ENCODE measurements around the gene ZFAND6.

DNA sequence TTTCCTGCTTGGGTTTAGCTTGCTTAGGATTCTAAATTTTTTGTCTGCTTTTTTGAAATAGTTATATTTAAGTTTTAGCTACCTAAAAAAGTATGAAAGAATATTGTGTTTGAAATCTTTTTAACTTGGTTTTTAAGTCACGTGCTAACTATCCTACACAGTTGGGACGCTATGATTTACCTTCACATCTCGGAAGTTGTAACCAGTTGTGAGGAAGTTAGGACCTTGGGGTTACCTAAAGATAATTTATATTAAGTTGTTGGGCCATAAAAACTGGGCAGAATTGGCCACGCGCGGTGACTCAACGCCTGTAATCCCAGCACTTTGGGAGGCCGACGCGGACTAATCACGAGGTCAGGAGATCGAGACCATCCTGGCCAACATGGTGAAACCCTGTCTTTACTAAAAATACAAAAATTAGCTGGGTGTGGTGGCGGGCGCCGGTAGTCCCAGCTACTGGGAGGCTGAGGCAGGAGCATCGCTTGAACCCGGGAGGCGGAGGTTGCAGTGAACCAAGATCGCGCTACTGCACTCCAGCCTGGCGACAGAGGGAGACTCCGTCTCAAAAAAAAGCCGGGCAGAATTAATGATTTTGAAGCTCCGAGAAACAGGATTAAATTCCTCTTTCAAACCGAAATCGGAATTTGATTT, 1.0 kb downstream of the ZFAND6 start:
- TF ChIP-seq, protein P1, sequence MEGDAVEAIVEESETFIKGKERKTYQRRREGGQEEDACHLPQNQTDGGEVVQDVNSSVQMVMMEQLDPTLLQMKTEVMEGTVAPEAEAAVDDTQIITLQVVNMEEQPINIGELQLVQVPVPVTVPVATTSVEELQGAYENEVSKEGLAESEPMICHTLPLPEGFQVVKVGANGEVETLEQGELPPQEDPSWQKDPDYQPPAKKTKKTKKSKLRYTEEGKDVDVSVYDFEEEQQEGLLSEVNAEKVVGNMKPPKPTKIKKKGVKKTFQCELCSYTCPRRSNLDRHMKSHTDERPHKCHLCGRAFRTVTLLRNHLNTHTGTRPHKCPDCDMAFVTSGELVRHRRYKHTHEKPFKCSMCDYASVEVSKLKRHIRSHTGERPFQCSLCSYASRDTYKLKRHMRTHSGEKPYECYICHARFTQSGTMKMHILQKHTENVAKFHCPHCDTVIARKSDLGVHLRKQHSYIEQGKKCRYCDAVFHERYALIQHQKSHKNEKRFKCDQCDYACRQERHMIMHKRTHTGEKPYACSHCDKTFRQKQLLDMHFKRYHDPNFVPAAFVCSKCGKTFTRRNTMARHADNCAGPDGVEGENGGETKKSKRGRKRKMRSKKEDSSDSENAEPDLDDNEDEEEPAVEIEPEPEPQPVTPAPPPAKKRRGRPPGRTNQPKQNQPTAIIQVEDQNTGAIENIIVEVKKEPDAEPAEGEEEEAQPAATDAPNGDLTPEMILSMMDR (IDR thresholded peaks at IDR 0.05; ENCODE audit: low read length): no peak; the same call in 1 of the 2 replicates
- no peak for TF ChIP-seq EZH2 (IDR thresholded peaks at IDR 0.05; ENCODE audit: borderline replicate concordance, low read length)

Measured in OCI-LY1 (cell line).